ENCODE results near the gene PLXNA2. TPM values are rescaled to one million over a fixed set of nuclear protein-coding genes. Genes with fewer than 3 reads are reported as not detected.

The PLXNA2 gene
- total and polyA plus RNA-seq, 2 of the 13 experiments (the other 11 are each of a cell fraction or from before 2014, with no cell fraction given) = 1.1 to 2.1 TPM

GRCh38 chr1:208089761-208090370 lies 154.3 kb downstream of the PLXNA2 start:
- H3K4me1 ChIP-seq (ENCODE audit: insufficient read depth, low read length) = no peaks in the 10 kb centered on the region
- H2AFZ ChIP-seq (ENCODE audit: low read length) = no peak overlapping the region
- in situ Hi-C loops (cut with HindIII; ENCODE audit: extremely low pct_ligation_motif_present, low pct_unique_long_range_greater_than_20kb) = loop anchor here (5.0 kb wide), 1 partner anchor 53 kb away; no protein-coding TSS in a partner anchor
- H3K79me2 ChIP-seq (ENCODE audit: insufficient read depth, low read length) = no peaks in the 10 kb centered on the region
- DNase-seq (ENCODE audit: low spot score) (no peak), FAIRE-seq (no peak), ATAC-seq (no peak)
- no peaks in the 10 kb centered on the region for H3K27me3 ChIP-seq (ENCODE audit: control insufficient read depth in 1 of 2, insufficient read depth in 2 of 2, low read length in 2 of 2)
- no TSS peak for BruUV-seq (replicated peaks)
- ChIA-PET CTCF (ENCODE audit: low intra/inter-chr PET ratio, low total read pairs) (no interaction called here), POLR2A (no interaction called here)
- no peak overlapping the region for H3K27ac ChIP-seq (ENCODE audit: extremely low read length, insufficient read depth, low read length)
- H3K9me3 ChIP-seq (ENCODE audit: low read length) = no peaks in the 10 kb centered on the region
- intact Hi-C loops (cut with micrococcal nuclease; ENCODE audit: unreplicated experiment) = no loop called here
- 85% methylated on average over 5 of the region's 6 CpGs for WGBS (ENCODE audit: low lambda C conversion rate)
- H3K4me2 ChIP-seq (ENCODE audit: low read depth, low read length) = no peak overlapping the region
- no peaks in the 10 kb centered on the region for H4K20me1 ChIP-seq (ENCODE audit: insufficient read depth, low read length)
- H3K36me3 ChIP-seq (replicated peaks in 1 of 2; ENCODE audit: control insufficient read depth in 1 of 2, insufficient read depth in 2 of 2, low read length in 2 of 2) = peaks cover 0 to 2% of the 10 kb centered on the region in 2 experiments; a peak in 1 of 5 replicates
- no peak overlapping the region for H3K9ac ChIP-seq (ENCODE audit: insufficient read depth, low read depth, low read length)
- H3K4me3 ChIP-seq (replicated peaks in 1 of 3; ENCODE audit: insufficient read depth in 1 of 3, low read depth in 2 of 3, low read length in 3 of 3) = no peak overlapping the region
- TF ChIP-seq, protein P1, sequence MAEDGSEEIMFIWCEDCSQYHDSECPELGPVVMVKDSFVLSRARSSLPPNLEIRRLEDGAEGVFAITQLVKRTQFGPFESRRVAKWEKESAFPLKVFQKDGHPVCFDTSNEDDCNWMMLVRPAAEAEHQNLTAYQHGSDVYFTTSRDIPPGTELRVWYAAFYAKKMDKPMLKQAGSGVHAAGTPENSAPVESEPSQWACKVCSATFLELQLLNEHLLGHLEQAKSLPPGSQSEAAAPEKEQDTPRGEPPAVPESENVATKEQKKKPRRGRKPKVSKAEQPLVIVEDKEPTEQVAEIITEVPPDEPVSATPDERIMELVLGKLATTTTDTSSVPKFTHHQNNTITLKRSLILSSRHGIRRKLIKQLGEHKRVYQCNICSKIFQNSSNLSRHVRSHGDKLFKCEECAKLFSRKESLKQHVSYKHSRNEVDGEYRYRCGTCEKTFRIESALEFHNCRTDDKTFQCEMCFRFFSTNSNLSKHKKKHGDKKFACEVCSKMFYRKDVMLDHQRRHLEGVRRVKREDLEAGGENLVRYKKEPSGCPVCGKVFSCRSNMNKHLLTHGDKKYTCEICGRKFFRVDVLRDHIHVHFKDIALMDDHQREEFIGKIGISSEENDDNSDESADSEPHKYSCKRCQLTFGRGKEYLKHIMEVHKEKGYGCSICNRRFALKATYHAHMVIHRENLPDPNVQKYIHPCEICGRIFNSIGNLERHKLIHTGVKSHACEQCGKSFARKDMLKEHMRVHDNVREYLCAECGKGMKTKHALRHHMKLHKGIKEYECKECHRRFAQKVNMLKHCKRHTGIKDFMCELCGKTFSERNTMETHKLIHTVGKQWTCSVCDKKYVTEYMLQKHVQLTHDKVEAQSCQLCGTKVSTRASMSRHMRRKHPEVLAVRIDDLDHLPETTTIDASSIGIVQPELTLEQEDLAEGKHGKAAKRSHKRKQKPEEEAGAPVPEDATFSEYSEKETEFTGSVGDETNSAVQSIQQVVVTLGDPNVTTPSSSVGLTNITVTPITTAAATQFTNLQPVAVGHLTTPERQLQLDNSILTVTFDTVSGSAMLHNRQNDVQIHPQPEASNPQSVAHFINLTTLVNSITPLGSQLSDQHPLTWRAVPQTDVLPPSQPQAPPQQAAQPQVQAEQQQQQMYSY (CRISPR knock-in tag; IDR thresholded peaks at IDR 0.05) = no peak
- TF ChIP-seq ZNF121 (CRISPR knock-in tag; IDR thresholded peaks at IDR 0.05) (no peak), CHD4 (IDR thresholded peaks at IDR 0.05; ENCODE audit: borderline replicate concordance, low read length) (no peak), ZNF34 (CRISPR knock-in tag; IDR thresholded peaks at IDR 0.05; ENCODE audit: borderline replicate concordance) (no peak), ADNP (CRISPR knock-in tag; IDR thresholded peaks at IDR 0.05) (no peak), ATF7 (IDR thresholded peaks at IDR 0.05) (no peak), ATF7 (CRISPR knock-in tag; IDR thresholded peaks at IDR 0.05) (no peak), STAG1 (CRISPR knock-in tag; IDR thresholded peaks at IDR 0.05) (no peak), ZNF549 (CRISPR knock-in tag; IDR thresholded peaks at IDR 0.05) (no peak), AHDC1 (CRISPR knock-in tag; IDR thresholded peaks at IDR 0.05; ENCODE audit: borderline replicate concordance) (no peak), THYN1 (CRISPR knock-in tag; IDR thresholded peaks at IDR 0.05; ENCODE audit: borderline replicate concordance, low read depth) (no peak), RAD21 (CRISPR knock-in tag; IDR thresholded peaks at IDR 0.05) (no peak), FLYWCH1 (CRISPR knock-in tag; IDR thresholded peaks at IDR 0.05) (no peak), NR1H2 (CRISPR knock-in tag; IDR thresholded peaks at IDR 0.05; ENCODE audit: borderline replicate concordance, low read depth) (no peak)
- TF ChIP-seq, protein P2, sequence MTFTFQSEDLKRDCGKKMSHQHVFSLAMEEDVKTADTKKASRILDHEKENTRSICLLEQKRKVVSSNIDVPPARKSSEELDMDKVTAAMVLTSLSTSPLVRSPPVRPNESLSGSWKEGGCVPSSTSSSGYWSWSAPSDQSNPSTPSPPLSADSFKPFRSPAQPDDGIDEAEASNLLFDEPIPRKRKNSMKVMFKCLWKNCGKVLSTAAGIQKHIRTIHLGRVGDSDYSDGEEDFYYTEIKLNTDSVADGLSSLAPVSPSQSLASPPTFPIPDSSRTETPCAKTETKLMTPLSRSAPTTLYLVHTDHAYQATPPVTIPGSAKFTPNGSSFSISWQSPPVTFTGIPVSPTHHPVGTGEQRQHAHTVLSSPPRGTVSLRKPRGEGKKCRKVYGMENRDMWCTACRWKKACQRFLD (CRISPR knock-in tag; IDR thresholded peaks at IDR 0.05; ENCODE audit: borderline replicate concordance) = no peak

Measured in HepG2 (cell line).